HepG2 (cell line): ENCODE data around the gene DISP2. TPM values are rescaled to one million over a fixed set of nuclear protein-coding genes. Genes with fewer than 3 reads are reported as not detected.

Source experiments
- ATAC-seq: fragments of 200-7000 bp; cut with Tn5 transposase; 3 replicates; pipeline ENCODE4 v1.9.1; 2020; ENCODE audit warnings: mild to moderate bottlenecking, moderate library complexity
- BruUV-seq: library from RNA; stranded (reverse); fragments of 400-500 nt; replicated peaks from 2 replicates; lab custom pipeline; 2021; lab: Mats Ljungman, UMichigan
- CTCF ChIA-PET: fragments of 300-600 bp; formaldehyde crosslinking; extraction: SDS; loops from one replicate; lab custom pipeline; 2021; ENCODE audit warnings: low total read pairs, inconsistent platforms, low intra/inter-chr PET ratio; lab: Yijun Ruan, JAX
- POLR2A ChIA-PET: fragments of 350-600 bp; sonication (Branson Sonifier 250); formaldehyde crosslinking; loops from one replicate; lab custom pipeline; 2020; ENCODE audit warnings: antibody characterized with exemption, inconsistent platforms; lab: Yijun Ruan, JAX
- DNase-seq: peaks from one replicate; pipeline ENCODE4 v3.0.0-alpha.2; 2015; ENCODE audit warnings: low spot score
- FAIRE-seq: peaks from 3 replicates; lab custom pipeline; 2011; peaks lifted over from hg19 to GRCh38; lab: Jason Lieb, UNC
- H2AFZ ChIP-seq: one replicate; pipeline ENCODE4 v1.6.1; 2011; ENCODE audit warnings: low read length, inconsistent platforms
- H3K27ac ChIP-seq: fragments of 300-600 bp; 3 replicates; pipeline ENCODE4 v1.8.0; 2011; ENCODE audit warnings: mixed run types, mild to moderate bottlenecking, mixed read lengths, low read length, inconsistent platforms; ENCODE audit not compliant: insufficient read depth; ENCODE audit errors: extremely low read length
- H3K27me3 ChIP-seq, 2 experiments: fragments of 200-600 bp in 1 of 2; 2 replicates in 1 of 2; 3 replicates in 1 of 2; pipeline versions ENCODE4 v1.6.0 to v1.8.0; 2011; ENCODE audit warnings: low read length in 2 of 2, mild to moderate bottlenecking in 2 of 2, moderate library complexity in 2 of 2, inconsistent platforms in 1 of 2; ENCODE audit not compliant: insufficient read depth in 2 of 2, control insufficient read depth in 1 of 2
- H3K36me3 ChIP-seq, 2 experiments: fragments of 200-600 bp in 1 of 2; replicated peaks in 1 of 2; 2 replicates in 1 of 2; 3 replicates in 1 of 2; pipeline versions ENCODE4 v1.5.1 to v1.8.0; 2011; ENCODE audit warnings: low read length in 2 of 2, inconsistent platforms in 1 of 2; ENCODE audit not compliant: insufficient read depth in 2 of 2, control insufficient read depth in 1 of 2
- H3K4me1 ChIP-seq: 2 replicates; pipeline ENCODE4 v1.5.1; 2012; ENCODE audit warnings: low read length, inconsistent platforms; ENCODE audit not compliant: insufficient read depth
- H3K4me2 ChIP-seq: 2 replicates; pipeline ENCODE4 v1.6.0; 2011; ENCODE audit warnings: low read depth, low read length, inconsistent platforms
- H3K4me3 ChIP-seq, 3 experiments: fragments of 200-600 bp in 1 of 3; sonication (generic), shearing (Covaris generic) in 1 of 3; replicated peaks in 1 of 3; 2 replicates each; pipeline ENCODE4 v1.5.1; 2011 to 2016; ENCODE audit warnings: low read length in 3 of 3, inconsistent platforms in 2 of 3, low read depth in 2 of 3, mild to moderate bottlenecking in 2 of 3, control low read depth in 1 of 3, mixed read lengths in 1 of 3; ENCODE audit not compliant: insufficient read depth in 1 of 3
- H3K79me2 ChIP-seq: one replicate; pipeline ENCODE4 v1.6.1; 2011; ENCODE audit warnings: low read length, inconsistent platforms; ENCODE audit not compliant: insufficient read depth
- H3K9ac ChIP-seq: 2 replicates; pipeline ENCODE4 v1.6.0; 2011; ENCODE audit warnings: mild to moderate bottlenecking, low read depth, low read length, inconsistent platforms; ENCODE audit not compliant: insufficient read depth
- H3K9me3 ChIP-seq: 2 replicates; pipeline ENCODE4 v1.5.1; 2012; ENCODE audit warnings: mild to moderate bottlenecking, low read length
- H4K20me1 ChIP-seq: 2 replicates; pipeline ENCODE4 v1.6.0; 2011; ENCODE audit warnings: inconsistent platforms, mild to moderate bottlenecking, low read length, moderate library complexity; ENCODE audit not compliant: insufficient read depth
- CREM ChIP-seq, 2 experiments: sonication (generic) in 1 of 2; formaldehyde crosslinking in 1 of 2; IDR thresholded peaks; 2 replicates each; pipeline versions ENCODE4 v1.4.0 to v1.6.1; 2016 to 2020; ENCODE audit warnings: antibody characterized with exemption in 1 of 2, mild to moderate bottlenecking in 1 of 2, missing genetic modification reagents in 1 of 2
- FOXC1 ChIP-seq: sonication (generic); formaldehyde crosslinking; IDR thresholded peaks from 2 replicates; pipeline ENCODE4 v1.8.0; 2022; ENCODE audit warnings: mild to moderate bottlenecking, missing genetic modification reagents, borderline replicate concordance
- GATA4 ChIP-seq: sonication (generic); IDR thresholded peaks from 2 replicates; pipeline ENCODE4 v1.6.1; 2016; ENCODE audit warnings: antibody characterized with exemption, low read depth, borderline replicate concordance
- JARID2 ChIP-seq: sonication (generic); formaldehyde crosslinking; IDR thresholded peaks from 2 replicates; pipeline ENCODE4 v1.8.1; 2023; ENCODE audit warnings: missing genetic modification reagents, inconsistent platforms; ENCODE audit not compliant: insufficient replicate concordance
- MAFF ChIP-seq: IDR thresholded peaks from 2 replicates; pipeline ENCODE4 v1.6.1; 2011; ENCODE audit warnings: low read depth, low read length, improper control_type of control experiment
- REL ChIP-seq: sonication (generic); formaldehyde crosslinking; conservative IDR thresholded peaks from 2 replicates; pipeline ENCODE4 v1.8.0; 2022; ENCODE audit warnings: mild to moderate bottlenecking, missing genetic modification reagents, moderate library complexity
- RNF2 ChIP-seq: fragments of 450-650 bp; conservative IDR thresholded peaks from 2 replicates; pipeline ENCODE4 v1.6.1; 2016; ENCODE audit warnings: low read depth
- TBX2 ChIP-seq: sonication (generic); formaldehyde crosslinking; IDR thresholded peaks from 2 replicates; pipeline ENCODE4 v1.5.0; 2020; ENCODE audit warnings: missing genetic modification reagents, mild to moderate bottlenecking, borderline replicate concordance
- ZBTB43 ChIP-seq: sonication (generic); formaldehyde crosslinking; conservative IDR thresholded peaks from 2 replicates; pipeline ENCODE4 v1.4.0; 2020; ENCODE audit warnings: missing genetic modification reagents
- ZNF468 ChIP-seq: sonication (generic); formaldehyde crosslinking; IDR thresholded peaks from 2 replicates; pipeline ENCODE4 v1.8.0; 2022; ENCODE audit warnings: mild to moderate bottlenecking, moderate library complexity, missing genetic modification reagents
- ZNF549 ChIP-seq: sonication (generic); formaldehyde crosslinking; IDR thresholded peaks from 2 replicates; pipeline ENCODE4 v1.5.0; 2020; ENCODE audit warnings: missing genetic modification reagents
- ZNF562 ChIP-seq: sonication (generic); formaldehyde crosslinking; IDR thresholded peaks from 2 replicates; pipeline ENCODE4 v1.8.0; 2022; ENCODE audit warnings: missing genetic modification reagents, borderline replicate concordance
- WGBS: methylation state at CpG from one replicate; pipeline ENCODE4 v1.1.6; 2017; ENCODE audit warnings: low lambda C conversion rate; 5-methylcytosine and 5-hydroxymethylcytosine counted together
- in situ Hi-C: cut with HindIII; loops from 2 replicates; pipeline ENCODE4 v1.10.0; 2017; ENCODE audit warnings: low pct_unique_long_range_greater_than_20kb; ENCODE audit not compliant: extremely low pct_ligation_motif_present
- intact Hi-C: fragments of 100-400 bp; cut with micrococcal nuclease; formaldehyde crosslinking; loops from one replicate; pipeline ENCODE4 v1.10.0; 2022; ENCODE audit not compliant: unreplicated experiment
- polyA plus RNA-seq, 8 experiments: library from polyadenylated mRNA; depleted of rRNA in 3 of 8; stranded (reverse) in 7 of 8; unstranded in 1 of 8; fragments of >200 nt; fragmentation: Illumina TruSeq in 4 of 8; extraction: Trizol in 4 of 8; gene quantifications; 2 replicates each; pipeline versions ENCODE4 v1.2.1 to v1.2.3, GENCODE V29; 2011 to 2016; ENCODE audit warnings: low read depth in 4 of 8, missing spikeins in 1 of 8, mixed read lengths in 1 of 8; ENCODE audit not compliant: insufficient read depth in 1 of 8
- total RNA-seq, 5 experiments: library from RNA; depleted of rRNA; stranded (reverse); fragments of >200 nt; fragmentation: Illumina TruSeq; extraction: Trizol; gene quantifications; 2 replicates each; pipeline ENCODE4 v1.2.3, GENCODE V29; 2016; ENCODE audit warnings: low read depth in 1 of 5

The DISP2 gene
- total and polyA plus RNA-seq, 2 of the 13 experiments (the other 11 are each of a cell fraction or from before 2014, with no cell fraction given): 0.09 to 0.32 TPM

GRCh38 chr15:40325700-40326099, 32.3 kb upstream of the DISP2 start:
- Histone ChIP-seq H3K9me3 (no peaks in the 10 kb centered on the region), H3K36me3 (no peaks in the 10 kb centered on the region), H3K4me3 (no peak overlapping the region)
- no peak for ATAC-seq
- CTCF ChIA-PET: no interaction called here
- TF ChIP-seq CREM (IDR thresholded peaks at IDR 0.05): no peak
- no peak for TF ChIP-seq CREM (CRISPR knock-in tag; IDR thresholded peaks at IDR 0.05)
- no peak for TF ChIP-seq REL
- TF ChIP-seq JARID2: no peak
- no peak for TF ChIP-seq ZNF549 (CRISPR knock-in tag)
- TF ChIP-seq GATA4: no peak
- TF ChIP-seq, all 625 proteins: peak for 0
- H3K79me2 ChIP-seq: no peaks in the 10 kb centered on the region
- no TSS peak for BruUV-seq
- DNase-seq: no peak
- 97% methylated on average over 2 of the region's 2 CpGs for WGBS
- intact Hi-C loops (no loop called here), in situ Hi-C loops (no loop called here)
- POLR2A ChIA-PET: interaction anchor here (1.3 to 3.3 kb wide), 2 partner anchors 8 to 14 kb away, joined by 3 to 21 read pairs; partner anchors contain the start of gene CCDC9B
- peaks cover 0 to 4% of the 10 kb centered on the region in 2 experiments; a peak in 1 of 5 replicates for H3K27me3 ChIP-seq
- no peak for FAIRE-seq
- no peak overlapping the region for H3K27ac ChIP-seq
- H3K9ac ChIP-seq: no peak overlapping the region
- H3K4me1 ChIP-seq: peaks cover 45% of the 10 kb centered on the region
- H3K4me2 ChIP-seq: no peak overlapping the region
- H2AFZ ChIP-seq: no peak overlapping the region
- no peaks in the 10 kb centered on the region for H4K20me1 ChIP-seq

GRCh38 chr15:40327457-40327856, 30.6 kb upstream of the DISP2 start:
- H3K36me3 ChIP-seq: no peaks in the 10 kb centered on the region
- POLR2A ChIA-PET: interaction anchor here (3.3 kb wide), 1 partner anchor 12 kb away, joined by 21 read pairs; the partner anchor contains the start of gene CCDC9B
- TF ChIP-seq MAFF (no peak), ZNF562 (CRISPR knock-in tag) (no peak), ZBTB43 (CRISPR knock-in tag) (no peak), RNF2 (no peak), ZNF468 (CRISPR knock-in tag) (no peak), FOXC1 (CRISPR knock-in tag) (no peak), TBX2 (no peak)
- TF ChIP-seq, all 625 proteins: peak for 0
- in situ Hi-C loops: no loop called here
- no peak overlapping the region for H3K9ac ChIP-seq
- H3K4me1 ChIP-seq: peaks cover 31% of the 10 kb centered on the region
- H3K79me2 ChIP-seq: no peaks in the 10 kb centered on the region
- CTCF ChIA-PET: no interaction called here
- no peak overlapping the region for H3K27ac ChIP-seq
- no peak for ATAC-seq
- H3K9me3 ChIP-seq: no peaks in the 10 kb centered on the region
- no peak overlapping the region for H2AFZ ChIP-seq
- H3K27me3 ChIP-seq: peaks cover 0 to 1% of the 10 kb centered on the region in 2 experiments; a peak in 1 of 5 replicates
- H3K4me3 ChIP-seq: no peak overlapping the region
- DNase-seq: no peak
- no peak overlapping the region for H3K4me2 ChIP-seq
- H4K20me1 ChIP-seq: no peaks in the 10 kb centered on the region
- WGBS: 88% methylated on average over 6 of the region's 6 CpGs
- intact Hi-C loops: no loop called here
- BruUV-seq: no TSS peak
- no peak for FAIRE-seq
